T-cell (primary cell): ENCODE measurements around the gene SAT1. TPM values are rescaled to one million over a fixed set of nuclear protein-coding genes. Genes with fewer than 3 reads are reported as not detected.

Experiments
- ATAC-seq, 4 experiments: fragments of 200-7000 bp in 3 of 4; fragments of 150-1000 bp in 1 of 4; cut with Tn5 transposase; replicated peaks in 1 of 4; 1 replicate in 3 of 4; 2 replicates in 1 of 4; pipeline ENCODE4 v1.10.0; 2021; ENCODE audit warnings: moderate library complexity in 3 of 4, mild to moderate bottlenecking in 2 of 4, moderate number of reproducible peaks in 1 of 4
- CTCF ChIA-PET, 2 donors: fragments of 300-600 bp; sonication (Branson Sonifier 250); formaldehyde crosslinking; loops; one replicate each; lab custom pipeline; 2022; ENCODE audit warnings: antibody characterized with exemption in 2 of 2; lab: Charles Lee
- POLR2A ChIA-PET, 2 donors: fragments of 300-600 bp; sonication (Branson Sonifier 250); formaldehyde crosslinking; loops; one replicate each; lab custom pipeline; 2022; ENCODE audit warnings: antibody characterized with exemption in 2 of 2; lab: Charles Lee
- DNase-seq, 35 experiments: peaks; one replicate each; pipeline versions ENCODE4 v3.0.0 to v3.0.0-alpha.2; 2013 to 2023
- H3K27ac ChIP-seq: one replicate; pipeline ENCODE4 v1.5.1; 2013; ENCODE audit warnings: low read length
- H3K27me3 ChIP-seq, 2 experiments: replicated peaks in 1 of 2; 1 replicate in 1 of 2; 2 replicates in 1 of 2; pipeline versions ENCODE4 v1.6.1 to v1.7.0; 2013; ENCODE audit warnings: low read length in 1 of 2, mixed read lengths in 1 of 2; ENCODE audit not compliant: control insufficient read depth in 2 of 2, insufficient read depth in 2 of 2; ENCODE audit errors: extremely low read depth in 1 of 2
- H3K36me3 ChIP-seq, 2 donors: 1 replicate in 1 of 2; 2 replicates in 1 of 2; pipeline versions ENCODE4 v1.6.1 to v1.7.0; 2013; ENCODE audit warnings: low read length in 1 of 2; ENCODE audit not compliant: control insufficient read depth in 2 of 2, insufficient read depth in 1 of 2; ENCODE audit errors: extremely low read depth in 1 of 2
- H3K4me1 ChIP-seq, 2 experiments: 1 replicate in 1 of 2; 2 replicates in 1 of 2; pipeline versions ENCODE4 v1.6.1 to v1.7.0; 2013; ENCODE audit warnings: low read length in 2 of 2, mixed read lengths in 1 of 2; ENCODE audit not compliant: insufficient read depth in 2 of 2, control insufficient read depth in 1 of 2; ENCODE audit errors: extremely low read depth in 1 of 2
- H3K4me3 ChIP-seq, 2 donors: 1 replicate in 1 of 2; 2 replicates in 1 of 2; pipeline versions ENCODE4 v1.5.1 to v1.7.0; 2013; ENCODE audit warnings: mild to moderate bottlenecking in 2 of 2, low read length in 1 of 2, moderate library complexity in 1 of 2; ENCODE audit not compliant: control insufficient read depth in 1 of 2; ENCODE audit errors: extremely low read depth in 1 of 2
- H3K9me3 ChIP-seq: 2 replicates; pipeline ENCODE4 v1.7.0; 2013
- H3K27ac Mint-ChIP-seq, 2 donors: one replicate each; pipeline ENCODE4 v1.8.0; 2020 to 2021; ENCODE audit warnings: mild to moderate bottlenecking in 2 of 2, mixed read lengths in 2 of 2
- H3K27me3 Mint-ChIP-seq, 2 donors: one replicate each; pipeline ENCODE4 v1.8.0; 2021 to 2022; ENCODE audit warnings: mixed read lengths in 2 of 2
- H3K36me3 Mint-ChIP-seq: one replicate; pipeline ENCODE4 v1.8.0; 2021; ENCODE audit warnings: mixed read lengths
- H3K4me1 Mint-ChIP-seq, 3 donors: one replicate each; pipeline ENCODE4 v1.8.0; 2020 to 2022; ENCODE audit warnings: mixed read lengths in 3 of 3, mild to moderate bottlenecking in 1 of 3
- H3K4me3 Mint-ChIP-seq, 3 donors: one replicate each; pipeline ENCODE4 v1.8.0; 2020 to 2022; ENCODE audit warnings: mild to moderate bottlenecking in 3 of 3, mixed read lengths in 3 of 3, moderate library complexity in 3 of 3
- H3K9me3 Mint-ChIP-seq, 3 donors: one replicate each; pipeline ENCODE4 v1.8.0; 2020 to 2022; ENCODE audit warnings: mixed read lengths in 3 of 3
- WGBS: methylation state at CpG from one replicate; pipeline ENCODE4 v1.1.5; 2013; ENCODE audit warnings: missing lambda C conversion rate; ENCODE audit not compliant: insufficient coverage; 5-methylcytosine and 5-hydroxymethylcytosine counted together
- total RNA-seq, 35 experiments: library from RNA in 6 of 35; stranded (reverse) in 6 of 35; fragments of 120-200 nt in 1 of 35; gene quantifications; one replicate each; pipeline versions ENCODE4 v1.2.1 to v1.2.4 and lab custom pipeline; 2013 to 2026

Gene SAT1
- total RNA-seq, 5 donors from 2014 or later (not counting 1 experiment from before 2014, with no cell fraction given), result 89.6 to 258 (median 94.4) TPM

DNA sequence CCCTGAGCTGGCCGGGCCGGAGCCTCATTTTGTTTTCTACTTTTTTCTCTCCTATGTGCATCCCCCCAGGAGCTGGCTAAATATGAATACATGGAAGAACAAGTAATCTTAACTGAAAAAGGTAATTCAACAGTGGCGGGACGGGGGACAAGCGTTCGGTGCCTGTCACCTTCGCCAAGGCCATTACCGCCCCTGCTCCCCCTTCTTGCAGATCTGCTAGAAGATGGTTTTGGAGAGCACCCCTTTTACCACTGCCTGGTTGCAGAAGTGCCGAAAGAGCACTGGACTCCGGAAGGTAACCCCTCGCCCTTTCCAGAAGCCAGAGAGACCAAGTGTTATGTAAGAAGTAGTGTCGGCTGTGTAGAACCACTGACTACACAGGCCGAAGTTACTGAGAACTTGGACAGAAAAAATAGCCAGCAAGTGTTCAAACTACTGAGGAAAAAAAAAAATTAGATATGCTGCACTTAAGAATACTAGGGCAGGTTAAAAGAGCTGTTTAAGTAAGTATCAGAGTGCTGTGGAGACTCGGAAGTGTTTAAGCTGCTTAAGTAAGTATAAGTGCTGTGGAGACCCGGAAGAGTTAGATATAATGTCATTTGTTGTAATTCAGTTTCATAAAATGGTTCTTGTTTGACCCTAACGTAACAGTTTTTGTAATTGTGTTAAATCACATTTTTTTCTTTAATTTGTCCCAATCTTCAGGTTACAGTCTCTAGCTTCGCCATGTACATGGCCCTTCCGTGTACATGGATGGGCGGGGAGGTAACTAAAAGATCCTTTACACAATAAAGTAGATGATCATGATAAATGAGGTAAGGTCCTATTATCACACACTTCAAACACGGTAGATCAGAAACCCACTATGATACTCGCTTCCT is 856 bp downstream of the SAT1 start:
- 0% methylated on average over 1 of the region's 21 CpGs for WGBS

GRCh38 chrX:23784470-23785331 is 1.7 kb downstream of the SAT1 start:
- no peaks in the 10 kb centered on the region for H3K27me3 ChIP-seq
- Mint-ChIP-seq H3K4me3 (peak overlapping the region; percentile 94 to 95 (median 94)), H3K4me1 (peaks cover 34 to 41% (median 40%) of the 10 kb centered on the region in 3 donors), H3K9me3 (no peaks in the 10 kb centered on the region), H3K27me3 (no peaks in the 10 kb centered on the region), H3K36me3 (peaks cover 25% of the 10 kb centered on the region), H3K27ac (peak overlapping the region; percentile 93 to 95)
- H3K4me3 ChIP-seq, result peak overlapping the region; percentile 62 to 90
- ATAC-seq (no peak), DNase-seq (peak in 1 of 35 experiments; percentile 13)
- peaks cover 14 to 18% of the 10 kb centered on the region in 2 experiments for H3K4me1 ChIP-seq
- peak overlapping the region; percentile 82 for H3K27ac ChIP-seq
- no peaks in the 10 kb centered on the region for H3K9me3 ChIP-seq
- ChIA-PET POLR2A (interaction anchor here (0.6 to 2.5 kb wide), 12 partner anchors 11 to 364 kb away, joined by 3 to 21 read pairs (median 5); partner anchors contain the start of genes ACOT9 (in 1 of the 2) and EIF2S3 (in 1 of the 2)), CTCF (interaction anchor here (0.7 to 2.1 kb wide), 2 partner anchors 116 to 117 kb away, joined by 7 to 9 read pairs; no protein-coding TSS in a partner anchor)
- WGBS, result 92% methylated on average over 2 of the region's 8 CpGs
- H3K36me3 ChIP-seq, result peaks cover 0 to 17% of the 10 kb centered on the region in 2 donors

More for the DNA sequence above, 856 bp downstream of the SAT1 start:
- Histone ChIP-seq H3K36me3 (peaks cover 0 to 17% of the 10 kb centered on the region in 2 donors), H3K27me3 (no peaks in the 10 kb centered on the region), H3K4me1 (peaks cover 14 to 18% of the 10 kb centered on the region in 2 experiments), H3K27ac (peak overlapping the region; percentile 82), H3K4me3 (peak overlapping the region; percentile 62 to 90), H3K9me3 (no peaks in the 10 kb centered on the region)
- no peak for ATAC-seq
- ChIA-PET POLR2A (interaction anchor here (0.6 to 2.5 kb wide), 10 partner anchors 11 to 270 kb away, joined by 3 to 21 read pairs (median 4); partner anchors contain the start of genes ACOT9 (in 2 of the 2) and EIF2S3 (in 1 of the 2)), CTCF (interaction anchor here (0.6 to 2.1 kb wide), 10 partner anchors 16 to 588 kb away, joined by 3 to 14 read pairs (median 4); partner anchors contain the start of genes ACOT9 (in 1 of the 2), APOO (in 1 of the 2), CXorf58 (in 1 of the 2) and EIF2S3 (in 1 of the 2))
- no peaks in the 10 kb centered on the region for H3K27me3 Mint-ChIP-seq
- peak overlapping the region; percentile 94 to 95 (median 94) for H3K4me3 Mint-ChIP-seq
- H3K27ac Mint-ChIP-seq, result peak overlapping the region; percentile 93 to 95
- H3K4me1 Mint-ChIP-seq, result peaks cover 34 to 41% (median 40%) of the 10 kb centered on the region in 3 donors
- DNase-seq, result peak in 4 of 35 experiments; percentile 7 to 34 (median 14)
- peaks cover 25% of the 10 kb centered on the region for H3K36me3 Mint-ChIP-seq
- no peaks in the 10 kb centered on the region for H3K9me3 Mint-ChIP-seq

- H3K27ac Mint-ChIP-seq, result no peak overlapping the region
- Histone ChIP-seq H3K27me3 (no peaks in the 10 kb centered on the region), H3K9me3 (no peaks in the 10 kb centered on the region), H3K27ac (no peak overlapping the region), H3K4me3 (no peak overlapping the region), H3K4me1 (peaks cover 14 to 18% of the 10 kb centered on the region in 2 experiments), H3K36me3 (peaks cover 0 to 17% of the 10 kb centered on the region in 2 donors)
- H3K4me1 Mint-ChIP-seq, result peaks cover 34 to 41% (median 39%) of the 10 kb centered on the region in 3 donors
- H3K9me3 Mint-ChIP-seq, result no peaks in the 10 kb centered on the region
- POLR2A ChIA-PET, result no interaction called here
- peaks cover 25% of the 10 kb centered on the region for H3K36me3 Mint-ChIP-seq
- no peak for ATAC-seq
- DNase-seq, result no peak
- peak overlapping the region; percentile 94 to 95 (median 94) for H3K4me3 Mint-ChIP-seq
- no peaks in the 10 kb centered on the region for H3K27me3 Mint-ChIP-seq
- CTCF ChIA-PET, result no interaction called here
- WGBS, result no CpG with 5 or more reads among the region's 2 CpGs
Observed at GRCh38 chrX:23785580-23785979, 2.6 kb downstream of the SAT1 start.

- H3K27ac Mint-ChIP-seq, result no peak overlapping the region
- ATAC-seq (no peak), DNase-seq (no peak)
- Histone ChIP-seq H3K27me3 (no peaks in the 10 kb centered on the region), H3K4me3 (no peak overlapping the region), H3K4me1 (peaks cover 14 to 15% of the 10 kb centered on the region in 2 experiments), H3K36me3 (peaks cover 0 to 17% of the 10 kb centered on the region in 2 donors), H3K27ac (no peak overlapping the region), H3K9me3 (no peaks in the 10 kb centered on the region)
- H3K36me3 Mint-ChIP-seq, result peaks cover 25% of the 10 kb centered on the region
- POLR2A ChIA-PET, result no interaction called here
- H3K4me3 Mint-ChIP-seq, result no peak overlapping the region
- no peaks in the 10 kb centered on the region for H3K9me3 Mint-ChIP-seq
- CTCF ChIA-PET, result interaction anchor here (0.6 to 0.7 kb wide), 2 partner anchors 62 to 80 kb away, joined by 3 to 7 read pairs; no protein-coding TSS in a partner anchor
- no peaks in the 10 kb centered on the region for H3K27me3 Mint-ChIP-seq
- peaks cover 34 to 36% (median 34%) of the 10 kb centered on the region in 3 donors for H3K4me1 Mint-ChIP-seq
- no CpG with 5 or more reads among the region's 11 CpGs for WGBS
Observed at GRCh38 chrX:23786268-23786815, 3.4 kb downstream of the SAT1 start.

GRCh38 chrX:23787745-23788118 is 4.8 kb downstream of the SAT1 start:
- no peak for DNase-seq
- no peak overlapping the region for H3K4me3 Mint-ChIP-seq
- ATAC-seq, result no peak
- H3K9me3 Mint-ChIP-seq, result no peaks in the 10 kb centered on the region
- Histone ChIP-seq H3K36me3 (peaks cover 0 to 17% of the 10 kb centered on the region in 2 donors), H3K4me3 (no peak overlapping the region), H3K9me3 (no peaks in the 10 kb centered on the region), H3K4me1 (peaks cover 5 to 8% of the 10 kb centered on the region in 2 experiments), H3K27ac (no peak overlapping the region), H3K27me3 (no peaks in the 10 kb centered on the region)
- no peaks in the 10 kb centered on the region for H3K27me3 Mint-ChIP-seq
- WGBS, result no CpG with 5 or more reads among the region's 2 CpGs
- CTCF ChIA-PET, result no interaction called here
- H3K4me1 Mint-ChIP-seq, result peaks cover 21 to 25% (median 24%) of the 10 kb centered on the region in 3 donors
- POLR2A ChIA-PET, result interaction anchor here in 1 of 2 donors (0.7 kb wide), 1 partner anchor 702 kb away, joined by 3 read pairs; no protein-coding TSS in a partner anchor
- H3K36me3 Mint-ChIP-seq, result peaks cover 25% of the 10 kb centered on the region
- no peak overlapping the region for H3K27ac Mint-ChIP-seq
